Left renal pelvis (tissue), 4 donors: Measurements from ENCODE around the gene TOMM20. TPM values are rescaled to one million over a fixed set of nuclear protein-coding genes. Genes with fewer than 3 reads are reported as not detected.
"Not testable (repeated sequence)": the region's sequence is repeated elsewhere in the genome, so short reads cannot be mapped to it uniquely, and the experiment has no call there.

Experiments
- DNase-seq, 4 donors: peaks; one replicate each; pipeline ENCODE4 v3.0.0-alpha.2; 2013; ENCODE audit warnings: low read depth in 4 of 4, low spot score in 3 of 4
- polyA plus RNA-seq, 4 donors: library from polyadenylated mRNA; unstranded; fragments of 120-200 nt; gene quantifications; one replicate each; pipeline ENCODE4 v1.2.1, GENCODE V29; 2013; ENCODE audit not compliant: insufficient read length in 4 of 4

The TOMM20 gene
- polyA plus RNA-seq = 100 to 1,000 TPM; 160 to 242 (median 210) TPM

DNA sequence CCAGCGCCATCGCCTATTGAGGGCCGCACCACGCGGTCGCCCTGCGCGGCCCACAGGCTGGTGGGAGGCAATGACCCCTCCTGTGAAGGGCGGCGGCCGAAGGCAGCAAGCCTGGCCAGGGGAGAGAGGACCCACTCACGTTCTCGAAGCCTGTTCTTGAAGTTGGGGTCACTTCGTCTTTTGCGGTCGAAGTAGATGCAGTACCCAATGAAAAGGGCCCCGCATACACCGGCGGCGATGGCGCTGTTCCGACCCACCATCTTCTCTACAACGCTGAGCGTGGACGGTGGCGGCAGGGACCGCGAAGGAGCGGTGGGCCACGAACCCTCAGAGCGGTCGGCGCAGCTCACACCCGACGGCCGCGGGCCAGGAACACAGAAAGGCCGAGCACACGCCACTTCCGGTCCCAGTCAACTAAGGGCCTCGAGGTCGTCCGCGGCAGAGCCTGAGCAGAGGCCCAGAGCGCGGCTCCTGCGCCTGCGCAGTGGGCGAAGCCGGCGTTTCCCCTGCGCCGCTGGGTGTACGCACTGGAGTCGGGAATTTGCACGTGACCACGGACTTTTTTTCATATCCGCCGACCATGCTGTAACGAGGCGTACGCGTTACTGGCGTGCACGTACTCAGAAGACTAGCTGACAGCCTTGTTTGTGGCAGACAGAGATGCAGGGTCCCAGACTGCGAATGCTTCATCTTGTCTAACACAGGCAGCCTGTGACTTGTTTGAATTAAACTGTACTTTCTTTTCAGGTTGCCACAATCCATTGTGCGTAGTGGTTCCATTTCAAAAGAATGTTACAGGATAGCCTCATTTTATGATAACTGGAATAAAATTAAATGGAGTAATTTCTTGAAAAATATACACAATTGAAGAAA, at the start of gene TOMM20:
Gene TOMM20 (minus strand): TSS at position 382 of the 873 bp plus-strand sequence. CDS start 122 bp downstream, at position 260.
- DNase-seq = peak; percentile 94 to 97 (median 96)

- DNase-seq = no peak
These were observed 47.8 kb upstream of the TOMM20 start for GRCh38 chr1:235176486-235176885.

DNA sequence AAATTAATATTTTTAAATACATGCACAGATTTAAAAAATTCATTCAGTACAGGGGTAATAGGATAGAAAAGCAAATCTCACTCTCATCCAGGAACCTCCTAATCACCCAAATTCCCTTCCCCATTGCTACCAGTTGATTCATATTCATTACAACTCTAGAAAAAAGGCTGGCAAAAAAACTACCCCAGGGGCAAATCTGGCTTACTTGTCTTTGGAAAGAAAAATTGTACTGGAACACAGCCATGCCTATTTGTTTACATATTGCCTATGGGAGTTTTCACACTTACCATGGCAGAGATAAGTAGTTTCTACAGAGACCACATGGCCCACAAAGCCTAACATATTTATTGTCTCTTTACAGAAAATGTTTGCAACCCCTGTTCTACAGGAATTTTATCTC, 41.3 kb upstream of the TOMM20 start:
- no peak for DNase-seq

GRCh38 chr1:235168375-235168774, 39.7 kb upstream of the TOMM20 start:
- DNase-seq = no peak

GRCh38 chr1:235161685-235162327, 33.2 kb upstream of the TOMM20 start:
- DNase-seq = peak in 1 of 4 donors; percentile 1

DNA sequence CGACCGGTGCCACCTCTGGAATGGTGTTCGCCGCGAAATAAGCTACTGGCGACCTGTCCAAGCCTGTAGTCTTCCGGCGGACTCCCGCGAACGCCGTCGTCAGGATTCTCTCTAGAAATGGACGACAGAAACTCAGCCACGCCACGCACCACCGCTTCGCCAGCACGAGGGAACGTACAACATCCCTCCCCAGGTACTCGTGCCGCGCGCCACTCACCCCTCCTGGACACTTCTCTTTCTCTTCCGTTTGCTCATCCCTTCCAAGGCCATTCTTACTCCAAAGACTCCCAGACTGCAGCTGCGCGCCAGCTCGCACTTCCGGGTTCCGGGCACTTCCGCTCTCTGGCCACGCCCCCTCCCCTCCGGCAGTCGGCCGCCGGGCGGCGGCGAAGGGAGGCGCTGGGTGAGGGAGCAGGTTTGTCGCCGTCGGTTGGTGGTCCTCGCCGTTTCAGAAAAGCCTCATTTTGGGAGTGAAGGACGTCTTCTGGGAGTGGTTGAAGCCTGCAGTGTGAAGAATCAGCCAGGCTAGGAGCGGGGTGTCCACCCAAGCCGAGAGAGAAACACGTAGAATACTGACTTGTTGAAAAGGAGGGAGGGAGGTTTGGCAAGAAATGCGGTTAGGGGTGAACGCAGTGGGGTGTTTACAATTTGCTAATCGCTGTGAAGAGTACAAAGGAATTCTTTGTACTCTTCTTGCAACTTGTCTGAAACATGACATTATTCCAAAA, 32.5 kb upstream of the TOMM20 start, which contains the start of gene RBM34:
Gene RBM34 (minus strand): TSS at position 294 of the 728 bp plus-strand sequence. CDS start 24 bp downstream, at position 270.
- peak; percentile 75 to 82 (median 80) for DNase-seq

GRCh38 chr1:235160383-235160956, 31.8 kb upstream of the TOMM20 start:
- DNase-seq = peak in 2 of 4 donors; percentile 2 to 20

DNA sequence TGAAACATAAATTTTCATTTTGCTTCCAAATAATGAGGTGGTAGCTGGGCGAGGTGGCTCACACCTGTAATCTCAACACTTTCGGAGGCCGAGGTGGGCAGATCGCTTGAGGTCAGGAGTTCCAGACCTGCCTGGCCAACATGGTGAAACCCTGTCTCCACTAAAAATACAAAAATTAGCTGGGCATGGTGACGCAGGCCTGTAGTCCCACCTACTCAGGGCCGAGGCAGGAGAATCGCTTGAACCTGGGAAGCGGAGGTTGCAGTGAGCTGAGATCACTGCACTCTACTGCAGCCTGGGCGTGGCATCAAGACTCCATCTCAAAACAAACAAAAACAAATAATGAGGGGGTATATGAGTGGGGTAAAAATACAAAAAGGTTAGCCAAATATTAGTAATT, 31.3 kb upstream of the TOMM20 start:
- not testable (repeated sequence) for DNase-seq

GRCh38 chr1:235159284-235159683, 30.6 kb upstream of the TOMM20 start:
- DNase-seq = not testable (repeated sequence)

GRCh38 chr1:235158680-235159079, 30.0 kb upstream of the TOMM20 start:
- no peak for DNase-seq

- DNase-seq = no peak
These were observed 28.5 kb upstream of the TOMM20 start for GRCh38 chr1:235157150-235157549.

GRCh38 chr1:235156740-235157139, 28.1 kb upstream of the TOMM20 start:
- no peak for DNase-seq

DNA sequence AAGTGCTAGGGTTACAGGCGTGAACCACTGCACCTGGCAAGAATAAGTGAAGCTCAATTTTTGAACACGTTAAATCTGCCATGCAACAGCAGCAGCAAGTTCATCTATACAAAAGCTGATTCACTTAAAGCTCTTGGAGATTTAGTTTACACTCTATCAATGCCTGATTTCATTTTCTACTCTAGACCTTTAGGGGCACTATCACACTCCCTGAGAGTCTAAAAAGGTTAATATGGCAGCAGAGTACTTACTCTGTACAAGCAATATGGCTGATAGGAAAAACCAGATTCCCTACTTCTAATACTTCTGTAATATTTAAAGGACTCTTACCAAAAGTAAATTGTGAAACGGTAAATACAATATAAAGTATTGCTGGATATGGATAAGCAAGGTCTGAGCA, 27.6 kb upstream of the TOMM20 start:
- DNase-seq = no peak

GRCh38 chr1:235152235-235152634, 23.6 kb upstream of the TOMM20 start:
- no peak for DNase-seq

DNA sequence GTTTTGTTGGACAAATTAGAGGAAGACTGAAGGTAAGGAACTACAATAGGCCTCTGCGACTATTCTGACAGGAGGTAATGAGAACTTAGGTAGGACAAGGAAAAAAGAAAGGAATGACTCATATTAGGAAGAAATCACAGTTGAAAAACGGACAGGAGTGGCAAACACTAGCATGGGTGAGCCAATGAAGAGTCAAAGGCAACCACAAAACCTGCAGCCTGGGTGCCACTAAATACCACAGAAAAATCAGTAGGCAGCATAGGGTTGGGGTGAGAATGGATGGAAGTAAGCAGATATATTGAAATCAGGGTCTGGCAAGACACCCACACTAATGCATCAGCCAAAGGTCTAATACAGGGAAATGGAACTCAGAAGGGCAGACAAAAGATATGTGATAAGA, 22.4 kb upstream of the TOMM20 start:
- DNase-seq = no peak

DNA sequence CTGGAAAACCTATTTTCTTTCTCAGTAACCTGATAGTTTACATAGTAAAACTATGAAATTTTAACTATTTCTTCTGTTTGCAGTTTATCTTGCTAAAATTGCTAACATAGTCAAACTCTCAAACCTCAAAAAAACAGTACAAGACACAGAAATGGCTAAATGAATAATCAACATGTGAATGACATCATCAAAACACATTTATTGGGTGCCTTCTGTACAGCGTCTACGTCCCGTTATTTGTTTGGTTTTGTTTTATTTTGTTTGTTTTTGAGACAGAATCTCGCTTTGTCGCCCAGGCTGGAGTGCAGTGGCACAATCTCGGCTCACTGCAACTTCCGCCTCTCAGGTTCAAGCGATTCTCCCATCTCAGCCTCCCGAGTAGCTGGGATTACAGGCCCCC, 21.2 kb upstream of the TOMM20 start:
- no peak for DNase-seq

DNA sequence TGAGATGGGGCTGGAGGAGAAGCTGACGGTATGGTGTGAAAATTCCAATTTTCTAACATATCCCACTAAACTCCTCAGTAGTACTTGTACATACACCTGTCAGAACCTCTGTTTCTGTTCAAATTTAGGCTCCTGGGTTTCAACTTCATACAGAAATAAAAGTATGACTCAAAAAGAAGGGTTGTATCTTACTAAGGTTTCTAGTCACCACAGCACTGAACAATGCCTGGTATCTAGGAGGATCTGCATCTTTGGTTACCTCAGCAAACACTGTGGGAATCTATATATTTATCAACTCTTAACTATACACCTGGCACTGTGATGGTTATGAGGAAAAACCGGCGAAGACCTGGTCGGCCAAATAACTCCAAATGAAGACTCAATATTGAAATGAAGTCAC, 18.6 kb upstream of the TOMM20 start:
- no peak for DNase-seq

DNA sequence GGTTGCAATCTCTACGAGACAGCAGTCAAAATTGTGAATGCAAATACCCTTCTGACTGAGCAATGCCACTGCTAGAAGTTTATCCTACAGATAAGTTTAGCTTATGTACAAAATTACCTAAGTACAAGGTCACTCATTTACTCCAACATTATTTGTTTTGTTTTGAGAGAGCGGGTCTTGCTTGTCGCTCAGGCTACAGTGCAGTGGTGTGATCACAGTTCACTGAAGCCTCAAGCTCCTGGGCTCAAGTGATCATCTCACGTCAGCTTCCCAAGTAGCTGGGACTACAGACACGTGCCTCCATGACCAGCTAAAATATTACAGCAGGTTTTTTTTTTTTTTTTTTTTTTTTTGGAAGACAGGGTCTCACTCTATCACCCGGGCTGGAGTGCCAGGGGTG, 17.0 kb upstream of the TOMM20 start:
- no peak for DNase-seq

- DNase-seq = no peak
These were observed 14.4 kb upstream of the TOMM20 start for GRCh38 chr1:235142991-235143390.

- no peak for DNase-seq
These were observed 10.7 kb upstream of the TOMM20 start for GRCh38 chr1:235139315-235139714.

DNA sequence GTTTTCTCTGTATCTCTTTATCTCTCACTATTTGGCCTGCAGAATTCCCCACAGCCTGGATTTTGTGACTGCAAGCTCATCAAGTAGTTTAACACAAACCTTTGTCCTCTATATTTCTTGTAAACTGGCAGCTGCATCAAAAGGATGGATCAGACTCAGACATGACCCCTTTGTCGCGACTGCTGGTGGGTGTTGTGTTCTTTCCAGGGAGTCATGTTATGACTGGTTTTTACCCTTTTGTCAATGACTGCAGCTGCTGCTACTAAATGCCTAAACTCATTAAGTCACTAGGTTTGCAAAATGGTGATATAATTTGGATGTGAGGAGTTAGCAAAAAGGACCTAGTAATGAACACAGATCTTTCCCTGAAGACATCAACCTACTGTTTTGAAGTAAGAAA, 10.2 kb upstream of the TOMM20 start:
- no peak for DNase-seq
